Loucy (cell line): Measurements from ENCODE around the gene PPP2R2B.

ENCODE experiments used
- H2AFZ ChIP-seq: fragments of 200-600 bp; sonication (generic); 2 replicates; pipeline ENCODE4 v1.6.0; 2016; ENCODE audit warnings: antibody characterized with exemption, mild to moderate bottlenecking, low read length, moderate library complexity
- H3F3A ChIP-seq: fragments of 200-600 bp; 2 replicates; pipeline ENCODE4 v1.6.0; 2016; ENCODE audit warnings: antibody characterized with exemption, low read depth, mild to moderate bottlenecking
- H3K27me3 ChIP-seq: fragments of 200-600 bp; sonication (generic); 2 replicates; pipeline ENCODE4 v1.6.1; 2014; ENCODE audit warnings: low read length, mild to moderate bottlenecking; ENCODE audit not compliant: insufficient read depth, poor library complexity, severe bottlenecking
- H3K36me3 ChIP-seq: fragments of 200-600 bp; sonication (generic); 2 replicates; pipeline ENCODE4 v1.6.1; 2016; ENCODE audit warnings: low read length; ENCODE audit not compliant: insufficient read depth
- H3K4me1 ChIP-seq: fragments of 200-600 bp; sonication (generic); 2 replicates; pipeline ENCODE4 v1.5.1; 2014; ENCODE audit warnings: low read length, mild to moderate bottlenecking; ENCODE audit not compliant: insufficient read depth, poor library complexity, severe bottlenecking
- H3K4me2 ChIP-seq: fragments of 200-600 bp; sonication (generic); 2 replicates; pipeline ENCODE4 v1.6.0; 2014; ENCODE audit warnings: antibody characterized with exemption, low read length, low read depth, mild to moderate bottlenecking; ENCODE audit not compliant: poor library complexity, severe bottlenecking
- H3K4me3 ChIP-seq: fragments of 200-600 bp; sonication (generic); 2 replicates; pipeline ENCODE4 v1.5.1; 2014; ENCODE audit warnings: low read length, mild to moderate bottlenecking, mixed read lengths; ENCODE audit not compliant: poor library complexity, severe bottlenecking
- H3K79me2 ChIP-seq: fragments of 200-600 bp; sonication (generic); 2 replicates; pipeline ENCODE4 v1.6.1; 2014; ENCODE audit warnings: low read length; ENCODE audit not compliant: insufficient read depth
- H3K9ac ChIP-seq: fragments of 200-600 bp; sonication (generic); 2 replicates; pipeline ENCODE4 v1.6.0; 2014; ENCODE audit warnings: mild to moderate bottlenecking, low read depth, low read length, moderate library complexity; ENCODE audit not compliant: poor library complexity, severe bottlenecking
- H3K9me2 ChIP-seq: fragments of 200-600 bp; sonication (generic); replicated peaks from 2 replicates; pipeline ENCODE4 v1.6.1; 2016; ENCODE audit warnings: low read depth, low read length, mixed read lengths
- H3K9me3 ChIP-seq: fragments of 200-600 bp; sonication (generic); 2 replicates; pipeline ENCODE4 v1.6.1; 2014; ENCODE audit warnings: mild to moderate bottlenecking, antibody characterized with exemption, low read length, low read depth; ENCODE audit not compliant: insufficient read depth
- H4K20me1 ChIP-seq: fragments of 200-600 bp; sonication (generic); 2 replicates; pipeline ENCODE4 v1.6.0; 2014; ENCODE audit warnings: antibody characterized with exemption, low read length, mild to moderate bottlenecking; ENCODE audit not compliant: insufficient read depth, poor library complexity, severe bottlenecking
- CTCF ChIP-seq: fragments of 200-600 bp; sonication (generic); conservative IDR thresholded peaks from 2 replicates; pipeline ENCODE4 v1.5.1; 2014; ENCODE audit warnings: mild to moderate bottlenecking, antibody characterized with exemption, low read length
- EZH2phosphoT487 ChIP-seq: fragments of 200-600 bp; IDR thresholded peaks from 2 replicates; pipeline ENCODE4 v1.6.1; 2018; ENCODE audit warnings: antibody characterized with exemption, mild to moderate bottlenecking, moderate library complexity, borderline replicate concordance

PPP2R2B gene

DNA sequence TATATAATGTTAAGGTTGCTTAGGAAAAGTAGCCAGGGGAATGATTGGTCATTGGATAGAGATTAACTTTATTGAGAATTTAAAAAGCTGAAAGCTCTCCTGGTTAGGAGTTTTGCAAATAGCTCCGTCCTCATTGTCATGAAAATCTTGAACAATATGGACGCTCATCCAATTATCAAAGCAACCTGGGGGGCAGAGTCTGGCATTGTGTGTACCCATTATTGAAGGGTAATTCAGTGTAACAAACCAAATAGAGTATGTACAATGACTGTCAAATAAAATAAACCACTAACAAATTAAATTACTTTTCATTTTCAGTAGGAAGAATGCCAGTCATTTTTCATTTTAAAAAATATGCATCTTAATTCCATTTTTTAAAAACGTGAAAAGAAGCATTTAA is 218.6 kb downstream of the PPP2R2B start:
- Histone ChIP-seq H3F3A (no peaks in the 10 kb centered on the region), H3K79me2 (no peaks in the 10 kb centered on the region), H3K36me3 (no peaks in the 10 kb centered on the region), H3K9me2 (no peaks in the 10 kb centered on the region), H3K4me3 (no peak overlapping the region), H3K4me1 (no peaks in the 10 kb centered on the region), H3K9me3 (no peaks in the 10 kb centered on the region), H2AFZ (no peak overlapping the region), H3K4me2 (no peak overlapping the region), H3K27me3 (no peaks in the 10 kb centered on the region), H4K20me1 (no peaks in the 10 kb centered on the region), H3K9ac (no peak overlapping the region)
- no peak for TF ChIP-seq EZH2phosphoT487
- no peak for TF ChIP-seq CTCF

- no peak overlapping the region for H3K9ac ChIP-seq
- H4K20me1 ChIP-seq = no peaks in the 10 kb centered on the region
- no peaks in the 10 kb centered on the region for H3K9me3 ChIP-seq
- no peak overlapping the region for H3K4me3 ChIP-seq
- H3K36me3 ChIP-seq = no peaks in the 10 kb centered on the region
- no peak for TF ChIP-seq EZH2phosphoT487
- H3K4me2 ChIP-seq = no peak overlapping the region
- no peaks in the 10 kb centered on the region for H3K4me1 ChIP-seq
- no peaks in the 10 kb centered on the region for H3F3A ChIP-seq
- no peaks in the 10 kb centered on the region for H3K27me3 ChIP-seq
- H3K79me2 ChIP-seq = no peaks in the 10 kb centered on the region
- H3K9me2 ChIP-seq = no peaks in the 10 kb centered on the region
- H2AFZ ChIP-seq = no peak overlapping the region
Measured at GRCh38 chr5:146656703-146657102, 221.9 kb downstream of the PPP2R2B start.

- no peaks in the 10 kb centered on the region for H3K36me3 ChIP-seq
- H2AFZ ChIP-seq = no peak overlapping the region
- no peaks in the 10 kb centered on the region for H3K9me3 ChIP-seq
- no peak overlapping the region for H3K9ac ChIP-seq
- no peak overlapping the region for H3K4me2 ChIP-seq
- H3K4me1 ChIP-seq = no peaks in the 10 kb centered on the region
- no peaks in the 10 kb centered on the region for H3K27me3 ChIP-seq
- H3K9me2 ChIP-seq = no peaks in the 10 kb centered on the region
- H3F3A ChIP-seq = no peaks in the 10 kb centered on the region
- no peak overlapping the region for H3K4me3 ChIP-seq
- TF ChIP-seq CTCF = no peak
- TF ChIP-seq EZH2phosphoT487 = no peak
- H4K20me1 ChIP-seq = no peaks in the 10 kb centered on the region
- no peaks in the 10 kb centered on the region for H3K79me2 ChIP-seq
Measured at GRCh38 chr5:146653560-146653959, 225.0 kb downstream of the PPP2R2B start.

DNA sequence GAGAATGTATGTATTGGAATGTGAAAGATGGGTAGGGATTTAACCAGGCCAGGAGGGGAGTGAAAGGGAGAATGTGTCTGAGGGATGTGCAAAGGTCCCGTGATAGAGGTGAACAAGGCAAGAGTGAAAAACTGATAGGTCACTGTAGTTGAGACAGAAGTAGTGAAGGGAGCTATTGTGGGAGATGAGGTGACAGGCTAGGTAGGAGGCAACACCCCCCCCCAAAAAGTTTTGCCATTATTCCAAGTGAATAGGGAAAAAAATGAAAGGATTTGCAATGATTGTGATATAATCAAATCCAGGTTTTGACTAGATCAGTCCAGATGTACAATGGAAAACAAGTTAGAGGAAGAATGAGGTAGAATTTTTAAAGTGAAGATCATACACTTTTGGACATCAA is 226.0 kb downstream of the PPP2R2B start:
- TF ChIP-seq EZH2phosphoT487 = no peak
- TF ChIP-seq CTCF = no peak
- H3K9ac ChIP-seq = no peak overlapping the region
- H3K4me1 ChIP-seq = no peaks in the 10 kb centered on the region
- no peaks in the 10 kb centered on the region for H4K20me1 ChIP-seq
- H3K9me2 ChIP-seq = no peaks in the 10 kb centered on the region
- H3K79me2 ChIP-seq = no peaks in the 10 kb centered on the region
- no peak overlapping the region for H2AFZ ChIP-seq
- H3F3A ChIP-seq = no peaks in the 10 kb centered on the region
- no peak overlapping the region for H3K4me3 ChIP-seq
- no peaks in the 10 kb centered on the region for H3K9me3 ChIP-seq
- no peaks in the 10 kb centered on the region for H3K36me3 ChIP-seq
- H3K4me2 ChIP-seq = no peak overlapping the region
- H3K27me3 ChIP-seq = no peaks in the 10 kb centered on the region
